HepG2 (cell line): Measurements from ENCODE around the gene NDUFB10. TPM values are rescaled to one million over a fixed set of nuclear protein-coding genes. Genes with fewer than 3 reads are reported as not detected.

ENCODE experiments used
- CBX5 ChIP-seq: sonication (generic); formaldehyde crosslinking; IDR thresholded peaks from 2 replicates; pipeline ENCODE4 v1.4.0; 2020; ENCODE audit warnings: missing genetic modification reagents, borderline replicate concordance
- CENPX ChIP-seq: sonication (generic); formaldehyde crosslinking; IDR thresholded peaks from 2 replicates; pipeline ENCODE4 v1.9.0; 2021; ENCODE audit warnings: mild to moderate bottlenecking, missing genetic modification reagents, moderate library complexity
- GTF2F1 ChIP-seq: fragments of 150-350 bp; IDR thresholded peaks from 2 replicates; pipeline ENCODE4 v1.6.1; 2014; ENCODE audit warnings: low read length
- JARID2 ChIP-seq: sonication (generic); formaldehyde crosslinking; IDR thresholded peaks from 2 replicates; pipeline ENCODE4 v1.8.1; 2023; ENCODE audit warnings: missing genetic modification reagents, inconsistent platforms; ENCODE audit not compliant: insufficient replicate concordance
- JUN ChIP-seq: sonication (generic); formaldehyde crosslinking; IDR thresholded peaks from 2 replicates; pipeline ENCODE4 v1.4.0; 2020; ENCODE audit warnings: mild to moderate bottlenecking, missing genetic modification reagents
- MIER2 ChIP-seq: IDR thresholded peaks from 2 replicates; pipeline ENCODE4 v1.6.1; 2016; ENCODE audit warnings: missing biosample characterization, missing genetic modification reagents
- NFKBIZ ChIP-seq: IDR thresholded peaks from 2 replicates; pipeline ENCODE4 v1.6.1; 2018; ENCODE audit warnings: missing genetic modification reagents, missing compliant biosample characterization
- NR3C1 ChIP-seq: sonication (generic); formaldehyde crosslinking; IDR thresholded peaks from 2 replicates; pipeline ENCODE4 v1.4.0; 2020; ENCODE audit warnings: missing genetic modification reagents
- PAWR ChIP-seq: sonication (generic); formaldehyde crosslinking; IDR thresholded peaks from 2 replicates; pipeline ENCODE4 v1.4.0; 2020; ENCODE audit warnings: missing genetic modification reagents, mild to moderate bottlenecking, borderline replicate concordance
- PHF5A ChIP-seq: IDR thresholded peaks from one replicate; pipeline ENCODE4 v1.6.1; 2018; ENCODE audit warnings: low read depth, missing genetic modification reagents; ENCODE audit not compliant: unreplicated experiment
- RELA ChIP-seq: sonication (generic); formaldehyde crosslinking; IDR thresholded peaks from 2 replicates; pipeline ENCODE4 v1.4.0; 2020; ENCODE audit warnings: missing genetic modification reagents
- TARDBP ChIP-seq: sonication (generic); formaldehyde crosslinking; IDR thresholded peaks from 2 replicates; pipeline ENCODE4 v1.8.0; 2022; ENCODE audit warnings: mild to moderate bottlenecking, missing genetic modification reagents
- TBX3 ChIP-seq: fragments of 450-650 bp; IDR thresholded peaks from 2 replicates; pipeline ENCODE4 v1.6.1; 2017; ENCODE audit warnings: antibody characterized with exemption, mild to moderate bottlenecking, inconsistent platforms, borderline replicate concordance
- TGIF2 ChIP-seq: IDR thresholded peaks from 2 replicates; pipeline ENCODE4 v1.6.1; 2016; ENCODE audit warnings: control low read depth, missing compliant biosample characterization
- TSC22D2 ChIP-seq: sonication (generic); formaldehyde crosslinking; IDR thresholded peaks from 2 replicates; pipeline ENCODE4 v1.5.1; 2020; ENCODE audit warnings: missing genetic modification reagents, mild to moderate bottlenecking, borderline replicate concordance
- WIZ ChIP-seq: sonication (generic); formaldehyde crosslinking; IDR thresholded peaks from 2 replicates; pipeline ENCODE4 v1.5.1; 2020; ENCODE audit warnings: mild to moderate bottlenecking, missing genetic modification reagents
- YEATS2 ChIP-seq: sonication (generic); formaldehyde crosslinking; IDR thresholded peaks from 2 replicates; pipeline ENCODE4 v1.4.0; 2020; ENCODE audit warnings: missing genetic modification reagents, borderline replicate concordance
- ZC3H13 ChIP-seq: sonication (generic); formaldehyde crosslinking; IDR thresholded peaks from 2 replicates; pipeline ENCODE4 v1.8.1; 2023; ENCODE audit warnings: mild to moderate bottlenecking, missing genetic modification reagents, moderate library complexity
- ZFY ChIP-seq: sonication (generic); formaldehyde crosslinking; IDR thresholded peaks from 2 replicates; pipeline ENCODE4 v1.4.0; 2020; ENCODE audit warnings: missing genetic modification reagents
- ZNF207 ChIP-seq: fragments of 450-650 bp; IDR thresholded peaks from 2 replicates; pipeline ENCODE4 v1.6.1; 2016; ENCODE audit warnings: antibody characterized with exemption, borderline replicate concordance
- ZNF251 ChIP-seq: sonication (generic); formaldehyde crosslinking; IDR thresholded peaks from 2 replicates; pipeline ENCODE4 v1.9.0; 2021; ENCODE audit warnings: mild to moderate bottlenecking, missing genetic modification reagents
- ZNF329 ChIP-seq: sonication (generic); formaldehyde crosslinking; IDR thresholded peaks from 2 replicates; pipeline ENCODE4 v1.9.0; 2021; ENCODE audit warnings: low read depth, mild to moderate bottlenecking, missing genetic modification reagents
- ZNF709 ChIP-seq: sonication (generic); formaldehyde crosslinking; IDR thresholded peaks from 2 replicates; pipeline ENCODE4 v1.5.0; 2020; ENCODE audit warnings: mild to moderate bottlenecking, missing genetic modification reagents
- ZNF788 ChIP-seq: sonication (generic); formaldehyde crosslinking; IDR thresholded peaks from 2 replicates; pipeline ENCODE4 v1.5.0; 2020; ENCODE audit warnings: mild to moderate bottlenecking, missing genetic modification reagents, borderline replicate concordance
- ZNF850 ChIP-seq: sonication (generic); formaldehyde crosslinking; conservative IDR thresholded peaks from 2 replicates; pipeline ENCODE4 v1.9.0; 2021; ENCODE audit warnings: mild to moderate bottlenecking, missing genetic modification reagents
- polyA plus RNA-seq, 8 experiments: library from polyadenylated mRNA; depleted of rRNA in 3 of 8; stranded (reverse) in 7 of 8; unstranded in 1 of 8; fragments of >200 nt; fragmentation: Illumina TruSeq in 4 of 8; extraction: Trizol in 4 of 8; gene quantifications; 2 replicates each; pipeline versions ENCODE4 v1.2.1 to v1.2.3, GENCODE V29; 2011 to 2016; ENCODE audit warnings: low read depth in 4 of 8, missing spikeins in 1 of 8, mixed read lengths in 1 of 8; ENCODE audit not compliant: insufficient read depth in 1 of 8
- total RNA-seq, 5 experiments: library from RNA; depleted of rRNA; stranded (reverse); fragments of >200 nt; fragmentation: Illumina TruSeq; extraction: Trizol; gene quantifications; 2 replicates each; pipeline ENCODE4 v1.2.3, GENCODE V29; 2016; ENCODE audit warnings: low read depth in 1 of 5
- TF ChIP-seq, protein P1 (sequence below): sonication (generic); IDR thresholded peaks from 2 replicates; pipeline ENCODE4 v1.6.1; 2016; ENCODE audit warnings: low read depth, borderline replicate concordance
- TF ChIP-seq, protein P2 (sequence below): IDR thresholded peaks from 2 replicates; pipeline ENCODE4 v1.6.1; 2016; ENCODE audit warnings: mild to moderate bottlenecking, missing biosample characterization, missing genetic modification reagents
- TF ChIP-seq, protein P3 (sequence below): sonication (generic); formaldehyde crosslinking; IDR thresholded peaks from 2 replicates; pipeline ENCODE4 v1.4.0; 2020; ENCODE audit warnings: missing genetic modification reagents, borderline replicate concordance

Gene NDUFB10
- total and polyA plus RNA-seq, 2 of the 13 experiments (the other 11 are each of a cell fraction or from before 2014, with no cell fraction given): 68.6 to 157 TPM

DNA sequence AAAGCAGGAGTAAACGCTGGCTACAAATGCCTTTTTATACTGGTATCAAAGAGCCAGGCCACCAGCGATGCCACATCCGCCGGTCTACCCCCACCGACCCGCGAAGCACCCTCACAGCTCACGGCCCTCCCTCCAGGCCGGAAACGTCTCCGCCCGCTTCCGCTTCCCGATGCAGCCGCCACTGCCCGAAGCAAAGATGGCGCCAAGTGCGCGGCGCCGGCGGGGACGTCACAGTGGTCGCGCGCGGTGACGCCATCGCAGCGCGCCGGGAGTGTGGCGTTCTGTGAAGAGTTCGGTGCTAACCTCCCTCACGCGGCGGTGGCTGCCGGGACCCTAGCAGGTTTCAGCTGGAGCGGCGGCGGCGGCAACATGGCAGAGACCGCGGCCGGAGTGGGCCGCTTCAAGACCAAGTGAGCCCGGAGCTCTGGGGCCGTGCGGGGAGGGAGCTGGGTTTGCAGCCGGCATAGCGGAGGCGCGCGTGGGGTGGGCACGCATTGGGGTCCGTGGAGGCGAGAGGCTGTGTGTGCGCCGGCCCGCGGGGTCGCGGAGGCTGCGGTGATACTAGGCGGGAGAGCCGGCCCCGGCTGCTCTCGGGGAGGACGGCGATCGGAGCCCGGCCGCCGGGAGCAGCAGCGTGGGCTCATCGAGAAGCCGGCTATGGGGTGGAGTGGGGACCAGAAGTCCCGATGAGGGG is 12.6 kb downstream of the NDUFB10 start, which contains the start of gene TBL3 (continued):
- 0 out of 2 replicates have a peak, but pooled peaks have one; percentile 51 for TF ChIP-seq MIER2
- peak; percentile 98 for TF ChIP-seq ZNF788 (CRISPR knock-in tag)
- no peak for TF ChIP-seq ZNF207
- no peak for TF ChIP-seq ZNF251 (CRISPR knock-in tag)
- TF ChIP-seq ZC3H13 (CRISPR knock-in tag): peak; percentile 89
- TF ChIP-seq NFKBIZ (CRISPR knock-in tag): no peak; the same call in 1 of the 2 replicates
- TF ChIP-seq ZFY (CRISPR knock-in tag): peak; percentile 88
- TF ChIP-seq, protein P1, sequence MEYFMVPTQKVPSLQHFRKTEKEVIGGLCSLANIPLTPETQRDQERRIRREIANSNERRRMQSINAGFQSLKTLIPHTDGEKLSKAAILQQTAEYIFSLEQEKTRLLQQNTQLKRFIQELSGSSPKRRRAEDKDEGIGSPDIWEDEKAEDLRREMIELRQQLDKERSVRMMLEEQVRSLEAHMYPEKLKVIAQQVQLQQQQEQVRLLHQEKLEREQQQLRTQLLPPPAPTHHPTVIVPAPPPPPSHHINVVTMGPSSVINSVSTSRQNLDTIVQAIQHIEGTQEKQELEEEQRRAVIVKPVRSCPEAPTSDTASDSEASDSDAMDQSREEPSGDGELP: peak; percentile 51; the same call in 1 of the 2 replicates
- TF ChIP-seq JARID2 (CRISPR knock-in tag): peak; percentile 62
- no peak; the same call in 1 of the 2 replicates for TF ChIP-seq ZNF329
- TF ChIP-seq, protein P2, sequence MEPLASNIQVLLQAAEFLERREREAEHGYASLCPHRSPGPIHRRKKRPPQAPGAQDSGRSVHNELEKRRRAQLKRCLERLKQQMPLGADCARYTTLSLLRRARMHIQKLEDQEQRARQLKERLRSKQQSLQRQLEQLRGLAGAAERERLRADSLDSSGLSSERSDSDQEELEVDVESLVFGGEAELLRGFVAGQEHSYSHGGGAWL (CRISPR knock-in tag): 0 out of 2 replicates have a peak, but pooled peaks have one; percentile 34
- no peak for TF ChIP-seq PHF5A
- no peak for TF ChIP-seq ZNF709 (CRISPR knock-in tag)
- TF ChIP-seq, protein P3, sequence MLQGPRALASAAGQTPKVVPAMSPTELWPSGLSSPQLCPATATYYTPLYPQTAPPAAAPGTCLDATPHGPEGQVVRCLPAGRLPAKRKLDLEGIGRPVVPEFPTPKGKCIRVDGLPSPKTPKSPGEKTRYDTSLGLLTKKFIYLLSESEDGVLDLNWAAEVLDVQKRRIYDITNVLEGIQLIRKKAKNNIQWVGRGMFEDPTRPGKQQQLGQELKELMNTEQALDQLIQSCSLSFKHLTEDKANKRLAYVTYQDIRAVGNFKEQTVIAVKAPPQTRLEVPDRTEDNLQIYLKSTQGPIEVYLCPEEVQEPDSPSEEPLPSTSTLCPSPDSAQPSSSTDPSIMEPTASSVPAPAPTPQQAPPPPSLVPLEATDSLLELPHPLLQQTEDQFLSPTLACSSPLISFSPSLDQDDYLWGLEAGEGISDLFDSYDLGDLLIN: 0 out of 2 replicates have a peak, but pooled peaks have one; percentile 84
- peak; percentile 97; the same call in 1 of the 2 replicates for TF ChIP-seq CBX5 (CRISPR knock-in tag)
- peak; percentile 95 for TF ChIP-seq TGIF2
- peak; percentile 93 for TF ChIP-seq TARDBP (CRISPR knock-in tag)
- TF ChIP-seq JUN (CRISPR knock-in tag): 0 out of 2 replicates have a peak, but pooled peaks have one; percentile 38
- TF ChIP-seq TSC22D2 (CRISPR knock-in tag): peak; percentile 89; the same call in 1 of the 2 replicates
- TF ChIP-seq GTF2F1: no peak
- TF ChIP-seq WIZ (CRISPR knock-in tag): 0 out of 2 replicates have a peak, but pooled peaks have one; percentile 45
- TF ChIP-seq TBX3: 0 out of 2 replicates have a peak, but pooled peaks have one; percentile 34
- no peak for TF ChIP-seq CENPX (CRISPR knock-in tag)
- TF ChIP-seq YEATS2 (CRISPR knock-in tag): peak; percentile 100
- no peak for TF ChIP-seq NR3C1 (CRISPR knock-in tag)
- TF ChIP-seq ZNF850 (CRISPR knock-in tag): no peak
- TF ChIP-seq PAWR (CRISPR knock-in tag): peak; percentile 65; the same call in 1 of the 2 replicates
- TF ChIP-seq RELA (CRISPR knock-in tag): peak; percentile 91
